OCI-LY3 (cell line): ENCODE data around the gene PRKX.

Source experiments
- H2AFZ ChIP-seq: fragments of 200-600, 300-600 bp; shearing (Covaris generic); 2 replicates; pipeline ENCODE4 v1.6.0; 2014; ENCODE audit warnings: antibody characterized with exemption, low read depth, low read length
- H3K27ac ChIP-seq: fragments of 200-600, 300-600 bp; sonication (generic); 2 replicates; pipeline ENCODE4 v1.5.1; 2014; ENCODE audit warnings: mild to moderate bottlenecking, low read length, moderate library complexity, mixed read lengths
- H3K27me3 ChIP-seq: fragments of 200-600, 300-600 bp; sonication (generic); 2 replicates; pipeline ENCODE4 v1.6.1; 2014; ENCODE audit warnings: low read depth, low read length, mixed read lengths
- H3K36me3 ChIP-seq: fragments of 200-600, 300-600 bp; sonication (generic); replicated peaks from 2 replicates; pipeline ENCODE3; 2014; ENCODE audit warnings: low read depth, low read length, mixed read lengths
- H3K4me1 ChIP-seq: fragments of 300-600, 200-600 bp; sonication (generic); 2 replicates; pipeline ENCODE4 v1.6.1; 2014; ENCODE audit warnings: low read length, mixed read lengths
- H3K4me2 ChIP-seq: fragments of 200-600, 300-600 bp; sonication (generic); 2 replicates; pipeline ENCODE4 v1.6.1; 2014; ENCODE audit warnings: low read length, mixed read lengths
- H3K4me3 ChIP-seq: fragments of 300-600, 200-600 bp; sonication (generic); 2 replicates; pipeline ENCODE4 v1.5.1; 2014; ENCODE audit warnings: antibody characterized with exemption, mild to moderate bottlenecking, low read length, moderate library complexity
- H3K79me2 ChIP-seq: fragments of 300-600, 200-600 bp; shearing (Covaris generic); 2 replicates; pipeline ENCODE4 v1.6.1; 2014; ENCODE audit warnings: mild to moderate bottlenecking, low read length, mixed read lengths
- H3K9ac ChIP-seq: fragments of 300-600, 200-600 bp; shearing (Covaris generic); 2 replicates; pipeline ENCODE4 v1.6.0; 2014; ENCODE audit warnings: mild to moderate bottlenecking, low read length, moderate library complexity
- H3K9me3 ChIP-seq: fragments of 200-600, 300-600 bp; shearing (Covaris generic); 2 replicates; pipeline ENCODE4 v1.6.1; 2014; ENCODE audit warnings: low read length, mixed read lengths; ENCODE audit not compliant: insufficient read depth
- H4K20me1 ChIP-seq: fragments of 200-600, 300-600 bp; sonication (generic); 2 replicates; pipeline ENCODE4 v1.6.1; 2016; ENCODE audit warnings: low read length, mixed read lengths; ENCODE audit not compliant: insufficient read depth
- CTCF ChIP-seq: fragments of 200-600, 300-600 bp; sonication (generic); IDR thresholded peaks from 2 replicates; pipeline ENCODE4 v1.5.1; 2014; ENCODE audit warnings: antibody characterized with exemption, low read length, low read depth
- EZH2phosphoT487 ChIP-seq: fragments of 200-600 bp; shearing (Covaris generic); IDR thresholded peaks from 2 replicates; pipeline ENCODE4 v1.6.1; 2018; ENCODE audit warnings: antibody characterized with exemption, mixed run types, low read depth

PRKX gene

DNA sequence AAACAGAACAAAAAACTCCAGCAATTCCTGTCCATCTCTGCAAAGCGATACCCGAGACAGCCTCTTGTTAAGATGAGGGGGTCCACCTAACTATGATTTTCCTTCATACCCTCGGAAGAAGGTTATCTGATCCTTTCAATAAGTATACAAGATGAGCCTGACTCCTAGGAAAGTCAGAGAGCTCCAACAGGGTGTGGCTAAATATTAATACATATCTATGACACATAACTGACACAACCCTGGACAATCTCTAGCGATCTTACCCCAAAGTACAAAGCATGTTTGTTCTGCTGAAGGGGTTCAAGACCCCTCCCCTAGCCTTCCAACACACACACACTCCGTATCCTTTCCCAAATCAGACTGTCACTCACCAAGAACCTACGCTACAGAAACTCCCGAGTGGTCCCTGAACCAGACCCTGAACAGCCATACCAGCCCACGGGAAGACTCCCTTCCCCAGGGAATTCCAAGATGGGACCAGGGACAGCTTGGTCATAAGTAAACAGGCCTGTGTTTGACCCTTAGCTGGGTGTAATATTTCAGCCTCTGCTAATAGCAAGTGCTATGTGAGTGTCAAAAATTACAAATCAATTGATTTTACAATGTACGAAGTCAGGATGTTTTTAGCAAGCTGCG, 110.3 kb downstream of the PRKX start:
- Histone ChIP-seq H3K36me3 (no peaks in the 10 kb centered on the region), H3K4me3 (no peak overlapping the region), H3K79me2 (no peaks in the 10 kb centered on the region)

DNA sequence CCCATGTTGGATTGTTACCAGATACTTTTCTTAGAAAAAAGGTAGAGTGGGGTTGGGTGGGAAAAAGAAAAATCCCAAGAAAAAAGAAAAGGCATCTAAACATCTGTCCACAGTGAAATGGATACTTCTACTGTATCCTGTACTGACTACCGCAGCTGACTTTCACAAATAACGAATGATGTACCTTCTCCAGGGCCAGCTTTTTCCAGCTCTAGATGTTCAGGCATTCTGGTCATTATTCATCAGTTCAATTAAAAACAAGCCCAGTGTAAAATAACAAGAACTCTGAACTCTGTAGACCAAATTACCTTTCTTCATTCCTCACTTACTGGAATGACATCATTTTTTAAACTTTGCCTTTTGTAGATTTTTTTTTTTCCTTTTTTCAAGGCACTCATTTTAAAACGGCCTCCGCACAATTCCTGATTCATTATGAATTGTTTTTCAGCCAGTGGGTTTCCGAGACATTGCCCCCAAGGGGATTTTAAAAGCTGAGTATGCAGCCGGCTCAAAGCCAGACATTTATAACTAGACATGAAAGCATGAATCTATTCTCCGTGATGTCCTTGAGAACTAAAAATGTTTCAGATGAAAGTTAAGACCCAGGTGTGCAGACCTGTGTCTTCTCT, 113.5 kb downstream of the PRKX start:
- Histone ChIP-seq H3K27ac (no peak overlapping the region), H3K9me3 (no peaks in the 10 kb centered on the region), H3K36me3 (no peaks in the 10 kb centered on the region), H3K4me2 (no peak overlapping the region), H3K79me2 (no peaks in the 10 kb centered on the region), H4K20me1 (no peaks in the 10 kb centered on the region), H3K4me3 (no peak overlapping the region), H3K27me3 (no peaks in the 10 kb centered on the region), H3K4me1 (no peaks in the 10 kb centered on the region), H2AFZ (no peak overlapping the region), H3K9ac (no peak overlapping the region)
- no peak for TF ChIP-seq CTCF
- TF ChIP-seq EZH2phosphoT487 = no peak

More for the DNA sequence above, 110.3 kb downstream of the PRKX start:
- no peaks in the 10 kb centered on the region for H3K27me3 ChIP-seq
- H3K9ac ChIP-seq = no peak overlapping the region
- no peak overlapping the region for H2AFZ ChIP-seq
- no peak overlapping the region for H3K4me2 ChIP-seq
- no peaks in the 10 kb centered on the region for H3K9me3 ChIP-seq
- no peaks in the 10 kb centered on the region for H4K20me1 ChIP-seq
- TF ChIP-seq EZH2phosphoT487 (no peak), CTCF (no peak)
- H3K4me1 ChIP-seq = no peaks in the 10 kb centered on the region
- H3K27ac ChIP-seq = no peak overlapping the region

DNA sequence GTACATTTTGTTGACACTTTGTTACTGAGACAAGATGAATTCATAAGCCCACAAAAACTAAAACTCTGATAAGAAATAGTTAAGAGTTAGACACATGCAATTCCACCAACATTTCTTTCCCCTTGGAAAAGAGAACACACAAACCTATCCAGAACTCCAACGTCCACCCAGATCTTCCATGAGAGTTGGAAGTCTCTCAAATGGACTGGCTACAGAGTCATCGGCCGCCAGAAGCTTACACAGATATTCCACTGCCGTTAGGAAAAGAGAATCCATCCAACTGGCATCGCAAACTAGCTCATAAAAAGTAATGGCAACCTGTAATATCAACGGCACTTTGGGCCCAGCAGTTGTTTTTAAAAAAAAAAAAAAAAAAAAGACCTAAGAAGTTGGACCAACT, 114.7 kb downstream of the PRKX start:
- Histone ChIP-seq H3K9me3 (no peaks in the 10 kb centered on the region), H3K9ac (no peak overlapping the region), H2AFZ (no peak overlapping the region), H3K79me2 (no peaks in the 10 kb centered on the region), H3K4me3 (no peak overlapping the region), H3K4me2 (no peak overlapping the region), H3K27me3 (no peaks in the 10 kb centered on the region), H3K27ac (no peak overlapping the region), H3K36me3 (no peaks in the 10 kb centered on the region), H4K20me1 (no peaks in the 10 kb centered on the region), H3K4me1 (no peaks in the 10 kb centered on the region)
- TF ChIP-seq CTCF = no peak
- TF ChIP-seq EZH2phosphoT487 = no peak

- H3K27me3 ChIP-seq = no peaks in the 10 kb centered on the region
- no peak overlapping the region for H3K4me3 ChIP-seq
- no peak overlapping the region for H3K9ac ChIP-seq
- H3K4me2 ChIP-seq = no peak overlapping the region
- H2AFZ ChIP-seq = no peak overlapping the region
- H4K20me1 ChIP-seq = no peaks in the 10 kb centered on the region
- H3K4me1 ChIP-seq = no peaks in the 10 kb centered on the region
- no peaks in the 10 kb centered on the region for H3K36me3 ChIP-seq
- H3K9me3 ChIP-seq = no peaks in the 10 kb centered on the region
- TF ChIP-seq EZH2phosphoT487 = no peak
- TF ChIP-seq CTCF = no peak
- no peak overlapping the region for H3K27ac ChIP-seq
- H3K79me2 ChIP-seq = no peaks in the 10 kb centered on the region
Measured at GRCh38 chrX:3598046-3598605, 115.3 kb downstream of the PRKX start.
